ENCODE data around the gene IL17RD. TPM values are rescaled to one million over a fixed set of nuclear protein-coding genes. Genes with fewer than 3 reads are reported as not detected.

IL17RD gene
- total and polyA plus RNA-seq, 12 donors: 1.3 to 15.6 (median 4.9) TPM

GRCh38 chr3:57043518-57043917 lies 121.6 kb downstream of the IL17RD start:
- H3K4me3 ChIP-seq: no peak overlapping the region
- no peak for DNase-seq
- peaks cover 3 to 35% (median 20%) of the 10 kb centered on the region in 9 donors for H3K4me1 ChIP-seq
- no peak overlapping the region for H3K27ac ChIP-seq
- no peaks in the 10 kb centered on the region for H3K27me3 ChIP-seq
- intact Hi-C loops (cut with DNase I): no loop called here
- no peak for ATAC-seq
- H3K9me3 ChIP-seq: no peaks in the 10 kb centered on the region
- H3K36me3 ChIP-seq: no peaks in the 10 kb centered on the region
- TF ChIP-seq CTCF (IDR thresholded peaks at IDR 0.05): no peak
- 0% methylated on average over 1 of the region's 1 CpG for whole genome bisulfite sequencing, 2 donors

- intact Hi-C loops (cut with DNase I): no loop called here
- ATAC-seq (peak in 7 of 8 donors; percentile 50 to 81 (median 62)), DNase-seq (peak; percentile 22 to 32)
- Histone ChIP-seq H3K27ac (peak overlapping the region in 2 of 10 donors; percentile 13 to 22), H3K9me3 (no peaks in the 10 kb centered on the region), H3K4me1 (peaks cover 3 to 25% (median 14%) of the 10 kb centered on the region in 9 donors), H3K4me3 (no peak overlapping the region), H3K36me3 (no peaks in the 10 kb centered on the region), H3K27me3 (no peaks in the 10 kb centered on the region)
- WGBS, 2 donors: 25 to 40% methylated on average over 6 of the region's 6 CpGs
- TF ChIP-seq CTCF (IDR thresholded peaks at IDR 0.05): no peak
Measured at GRCh38 chr3:57041674-57042073, 123.5 kb downstream of the IL17RD start.

Other genes starting within 250 kb of the IL17RD start
- gene SPATA12, start 104.7 kb downstream of the IL17RD start, total RNA-seq: not detected
- gene SPATA12, start 104.7 kb downstream of the IL17RD start, polyA plus RNA-seq: not detected
- 1 to 10 TPM in 1 of 10 donors, under 1 TPM in 5, not detected in 4; 0.22 to 1.2 (median 0.54) TPM for gene HESX1, start 34.6 kb upstream of the IL17RD start, total RNA-seq
- 1 to 10 TPM in 1 of 2 donors, under 1 TPM in 1; 0.28 to 1.5 TPM for gene HESX1, start 34.6 kb upstream of the IL17RD start, polyA plus RNA-seq
- gene APPL1, start 62.4 kb upstream of the IL17RD start, total RNA-seq: 10 to 100 TPM; 44.7 to 58.7 (median 51.0) TPM
- gene APPL1, start 62.4 kb upstream of the IL17RD start, polyA plus RNA-seq: 10 to 100 TPM; 10.7 to 14.3 TPM
- gene ASB14, start 127.3 kb upstream of the IL17RD start, total RNA-seq: 10 to 100 TPM in 5 of 10 donors, 1 to 10 TPM in 5; 1.9 to 26.2 (median 9.7) TPM
- gene ASB14, start 127.3 kb upstream of the IL17RD start, polyA plus RNA-seq: 1 to 10 TPM in 1 of 2 donors, under 1 TPM in 1; 0.01 to 2.5 TPM

Data from heart right ventricle (tissue), 16 donors.